ENCODE data around the gene MGAT5B. TPM values are rescaled to one million over a fixed set of nuclear protein-coding genes. Genes with fewer than 3 reads are reported as not detected.

MGAT5B gene
- total RNA-seq, 1 experiment from 2014 or later = 4.4 TPM

DNA sequence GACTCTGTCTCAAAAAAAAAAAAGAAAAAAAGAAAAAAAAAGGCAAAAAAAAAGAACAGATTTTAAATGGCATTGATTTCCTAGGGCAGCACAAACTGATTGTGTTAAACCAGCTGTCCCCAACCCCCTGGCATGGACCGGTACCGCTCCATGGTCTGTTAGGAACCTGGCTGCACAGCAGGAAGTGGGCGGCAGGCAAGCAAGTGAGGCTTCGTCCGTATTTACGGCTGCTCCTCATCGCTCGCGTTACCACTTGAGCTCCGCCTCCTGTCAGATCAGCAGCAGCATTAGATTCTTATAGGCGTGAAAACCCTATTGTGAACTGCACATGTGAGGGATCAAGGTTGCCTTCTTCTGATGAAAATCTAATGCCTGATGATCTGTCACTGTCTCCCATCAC, 26.6 kb downstream of the MGAT5B start:
- ChIA-PET POLR2A (no interaction called here), RAD21 (ENCODE audit: low non-redundant PET in 1 of 2, low total read pairs in 2 of 2, uncharacterized antibody in 2 of 2, unreplicated experiment in 2 of 2) (no interaction called here), CTCF (no interaction called here)
- Histone ChIP-seq H3K4me1 (ENCODE audit: control insufficient read depth in 1 of 2, insufficient read depth in 2 of 2, low read length in 2 of 2) (peaks cover 0 to 3% of the 10 kb centered on the region in 2 experiments; a peak in 1 of 4 replicates), H3K36me3 (ENCODE audit: control insufficient read depth in 1 of 2, insufficient read depth in 2 of 2, low read length in 2 of 2) (no peaks in the 10 kb centered on the region), H3K27me3 (ENCODE audit: insufficient read depth, low read length) (no peaks in the 10 kb centered on the region), H3K4me3 (replicated peaks in 1 of 2; ENCODE audit: low read depth in 1 of 2, low read length in 2 of 2) (no peak overlapping the region), H3K9ac (ENCODE audit: low read length) (no peak overlapping the region), H2AFZ (ENCODE audit: low read depth, low read length, poor library complexity, severe bottlenecking) (no peak overlapping the region), H4K20me1 (ENCODE audit: insufficient read depth) (no peaks in the 10 kb centered on the region), H3K9me3 (ENCODE audit: control insufficient read depth in 1 of 2, insufficient read depth in 1 of 2, low read depth in 1 of 2, low read length in 2 of 2) (no peaks in the 10 kb centered on the region), H3K9me2 (ENCODE audit: insufficient read depth) (no peaks in the 10 kb centered on the region), H3K79me2 (ENCODE audit: insufficient read depth, low read length) (no peaks in the 10 kb centered on the region), H3K27ac (ENCODE audit: low read depth, low read length) (no peak overlapping the region), H3K4me2 (ENCODE audit: low read length) (no peak overlapping the region)
- BruUV-seq (replicated peaks) = no TSS peak
- intact Hi-C loops (cut with micrococcal nuclease) = no loop called here
- no peak for TF ChIP-seq ELF1 (IDR thresholded peaks at IDR 0.05; ENCODE audit: borderline replicate concordance, low read depth)
- no peak for TF ChIP-seq ZNF274 (IDR thresholded peaks at IDR 0.05; ENCODE audit: low read depth, low read length)
- TF ChIP-seq REST (IDR thresholded peaks at IDR 0.05; ENCODE audit: low read depth) = no peak
- no peak for TF ChIP-seq SP1 (IDR thresholded peaks at IDR 0.05; ENCODE audit: low read depth)
- TF ChIP-seq ZFX (IDR thresholded peaks at IDR 0.05) = no peak
- TF ChIP-seq, protein P1, sequence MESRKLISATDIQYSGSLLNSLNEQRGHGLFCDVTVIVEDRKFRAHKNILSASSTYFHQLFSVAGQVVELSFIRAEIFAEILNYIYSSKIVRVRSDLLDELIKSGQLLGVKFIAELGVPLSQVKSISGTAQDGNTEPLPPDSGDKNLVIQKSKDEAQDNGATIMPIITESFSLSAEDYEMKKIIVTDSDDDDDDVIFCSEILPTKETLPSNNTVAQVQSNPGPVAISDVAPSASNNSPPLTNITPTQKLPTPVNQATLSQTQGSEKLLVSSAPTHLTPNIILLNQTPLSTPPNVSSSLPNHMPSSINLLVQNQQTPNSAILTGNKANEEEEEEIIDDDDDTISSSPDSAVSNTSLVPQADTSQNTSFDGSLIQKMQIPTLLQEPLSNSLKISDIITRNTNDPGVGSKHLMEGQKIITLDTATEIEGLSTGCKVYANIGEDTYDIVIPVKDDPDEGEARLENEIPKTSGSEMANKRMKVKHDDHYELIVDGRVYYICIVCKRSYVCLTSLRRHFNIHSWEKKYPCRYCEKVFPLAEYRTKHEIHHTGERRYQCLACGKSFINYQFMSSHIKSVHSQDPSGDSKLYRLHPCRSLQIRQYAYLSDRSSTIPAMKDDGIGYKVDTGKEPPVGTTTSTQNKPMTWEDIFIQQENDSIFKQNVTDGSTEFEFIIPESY (IDR thresholded peaks at IDR 0.05; ENCODE audit: extremely low read depth, insufficient replicate concordance, low read length) = no peak
- no peak for TF ChIP-seq CEBPB (IDR thresholded peaks at IDR 0.05; ENCODE audit: low read depth)
- TF ChIP-seq POLR2AphosphoS5 (IDR thresholded peaks at IDR 0.05; ENCODE audit: low read depth, low read length) = no peak
- TF ChIP-seq EGR1 (IDR thresholded peaks at IDR 0.05; ENCODE audit: low read depth) = no peak
- no peak for TF ChIP-seq FOSL1 (IDR thresholded peaks at IDR 0.05; ENCODE audit: low read depth)
- no peak for TF ChIP-seq TCF7L2 (IDR thresholded peaks at IDR 0.05; ENCODE audit: borderline replicate concordance, extremely low read depth, insufficient read depth, insufficient read length)
- TF ChIP-seq EZH2 (IDR thresholded peaks at IDR 0.05) = no peak
- DNase-seq (ENCODE audit: low read depth, low spot score) (no peak), ATAC-seq (no peak)
